ENCODE results near the gene AXIN2. TPM values are rescaled to one million over a fixed set of nuclear protein-coding genes. Genes with fewer than 3 reads are reported as not detected.
A peak's percentile ranks its signal among the peaks of the same experiment; 100 is the strongest.

AXIN2 gene
- total RNA-seq, 1 donor from 2014 or later, result 29.9 TPM

GRCh38 chr17:65556014-65556909 lies 5.2 kb downstream of the AXIN2 start:
- peak; percentile 68 for DNase-seq

GRCh38 chr17:65554553-65555223 lies 6.8 kb downstream of the AXIN2 start:
- DNase-seq, result peak; percentile 78

GRCh38 chr17:65553646-65554552 lies 7.5 kb downstream of the AXIN2 start:
- peak; percentile 73 for DNase-seq

GRCh38 chr17:65553009-65553645 lies 8.3 kb downstream of the AXIN2 start:
- DNase-seq, result peak; percentile 74

GRCh38 chr17:65552214-65552613 lies 9.2 kb downstream of the AXIN2 start:
- no peak for DNase-seq

- no peak for DNase-seq
Measured at GRCh38 chr17:65551267-65552040, 10.0 kb downstream of the AXIN2 start.

GRCh38 chr17:65550758-65551157 lies 10.7 kb downstream of the AXIN2 start:
- DNase-seq, result no peak

GRCh38 chr17:65550075-65550662 lies 11.3 kb downstream of the AXIN2 start:
- no peak for DNase-seq

- no peak for DNase-seq
Measured at GRCh38 chr17:65548269-65548969, 13.0 kb downstream of the AXIN2 start.

GRCh38 chr17:65547253-65547670 lies 14.2 kb downstream of the AXIN2 start:
- DNase-seq, result peak; percentile 74

- no peak for DNase-seq
Measured at GRCh38 chr17:65546579-65546978, 14.9 kb downstream of the AXIN2 start.

- no peak for DNase-seq
Measured at GRCh38 chr17:65545705-65546523, 15.5 kb downstream of the AXIN2 start.

- DNase-seq, result no peak
Measured at GRCh38 chr17:65544672-65545071, 16.8 kb downstream of the AXIN2 start.

- no peak for DNase-seq
Measured at GRCh38 chr17:65542610-65543009, 18.8 kb downstream of the AXIN2 start.

GRCh38 chr17:65542067-65542466 lies 19.4 kb downstream of the AXIN2 start:
- DNase-seq, result no peak

- no peak for DNase-seq
Measured at GRCh38 chr17:65541453-65541852, 20.0 kb downstream of the AXIN2 start.

GRCh38 chr17:65539630-65540266 lies 21.7 kb downstream of the AXIN2 start:
- DNase-seq, result no peak

GRCh38 chr17:65538675-65539529 lies 22.5 kb downstream of the AXIN2 start:
- no peak for DNase-seq

All from skin of body (tissue), 2 donors.